Body of pancreas (tissue), 4 donors: Measurements from ENCODE around the gene LOXL3.

Source experiments
- CTCF ChIP-seq, 7 experiments: fragments of 450-650 bp in 4 of 7; fragments of 200-600 bp in 3 of 7; sonication (generic) in 3 of 7; IDR thresholded peaks; one replicate each; pipeline ENCODE4 v1.5.1; 2016 to 2019; ENCODE audit warnings: antibody characterized with exemption in 7 of 7
- POLR2A ChIP-seq, 3 donors: fragments of 450-650 bp; IDR thresholded peaks; one replicate each; pipeline ENCODE4 v1.6.1; 2016; ENCODE audit warnings: antibody characterized with exemption in 3 of 3, mild to moderate bottlenecking in 2 of 3

- no peak for TF ChIP-seq CTCF (IDR thresholded peaks at IDR 0.05)
- no peak for TF ChIP-seq POLR2A (IDR thresholded peaks at IDR 0.05)
Measured at GRCh38 chr2:74566754-74567085, 13.0 kb upstream of the LOXL3 start.
